OCI-LY1 (cell line): ENCODE measurements around the gene SEC22C.
A peak's percentile ranks its signal among the peaks of the same experiment; 100 is the strongest.

ENCODE experiments used
- H2AFZ ChIP-seq: fragments of 200-600 bp; sonication (generic), shearing (Covaris generic); 2 replicates; pipeline ENCODE4 v1.6.0; 2014; ENCODE audit warnings: antibody characterized with exemption, mild to moderate bottlenecking, low read length
- H3F3A ChIP-seq: fragments of 200-600 bp; sonication (generic), shearing (Covaris generic); 2 replicates; pipeline ENCODE4 v1.6.0; 2014; ENCODE audit warnings: mild to moderate bottlenecking, antibody characterized with exemption, low read length, moderate library complexity; ENCODE audit not compliant: insufficient read depth
- H3K27ac ChIP-seq: fragments of 200-600 bp; sonication (generic); 2 replicates; pipeline ENCODE4 v1.5.1; 2014; ENCODE audit warnings: low read length, mixed run types, mild to moderate bottlenecking, low read depth; ENCODE audit not compliant: poor library complexity, severe bottlenecking
- H3K27me3 ChIP-seq: fragments of 200-600 bp; sonication (generic); 2 replicates; pipeline ENCODE4 v1.6.0; 2014; ENCODE audit warnings: antibody characterized with exemption, mild to moderate bottlenecking, low read length, moderate library complexity; ENCODE audit not compliant: insufficient read depth
- H3K36me3 ChIP-seq: fragments of 200-600 bp; sonication (generic); 2 replicates; pipeline ENCODE4 v1.6.1; 2014; ENCODE audit warnings: mild to moderate bottlenecking, antibody characterized with exemption, low read length, moderate library complexity, mixed read lengths; ENCODE audit not compliant: insufficient read depth
- H3K4me1 ChIP-seq: fragments of 200-600 bp; sonication (generic); 2 replicates; pipeline ENCODE4 v1.5.1; 2014; ENCODE audit warnings: mild to moderate bottlenecking, low read length, moderate library complexity; ENCODE audit not compliant: insufficient read depth, severe bottlenecking
- H3K4me2 ChIP-seq: fragments of 200-600 bp; sonication (generic), shearing (Covaris generic); 2 replicates; pipeline ENCODE4 v1.6.1; 2014; ENCODE audit warnings: low read length
- H3K4me3 ChIP-seq: fragments of 200-600 bp; sonication (generic); 2 replicates; pipeline ENCODE4 v1.5.1; 2014; ENCODE audit warnings: low read length, low read depth, mild to moderate bottlenecking, mixed read lengths; ENCODE audit not compliant: poor library complexity, severe bottlenecking
- H3K79me2 ChIP-seq: fragments of 200-600 bp; shearing (Covaris generic); 2 replicates; pipeline ENCODE4 v1.6.1; 2016; ENCODE audit warnings: mixed run types, low read length, mixed read lengths; ENCODE audit not compliant: insufficient read depth
- H3K9ac ChIP-seq: fragments of 200-600 bp; sonication (generic), shearing (Covaris generic); 2 replicates; pipeline ENCODE4 v1.6.1; 2014; ENCODE audit warnings: mild to moderate bottlenecking, low read length, mixed read lengths
- H3K9me2 ChIP-seq: fragments of 200-600 bp; sonication (generic), shearing (Covaris generic); 2 replicates; pipeline ENCODE4 v1.6.1; 2014; ENCODE audit warnings: low read depth, mild to moderate bottlenecking, low read length, mixed read lengths
- H3K9me3 ChIP-seq: fragments of 200-600 bp; shearing (Covaris generic); 2 replicates; pipeline ENCODE4 v1.6.1; 2014; ENCODE audit warnings: low read length, mixed read lengths
- H4K20me1 ChIP-seq: fragments of 200-600 bp; sonication (generic), shearing (Covaris generic); 2 replicates; pipeline ENCODE4 v1.6.0; 2016; ENCODE audit warnings: mild to moderate bottlenecking, low read length; ENCODE audit not compliant: insufficient read depth
- EZH2 ChIP-seq: fragments of 200-600 bp; sonication (generic), shearing (Covaris generic); IDR thresholded peaks from 2 replicates; pipeline ENCODE4 v1.8.0; 2017; ENCODE audit warnings: borderline replicate concordance, mixed run types, mild to moderate bottlenecking, antibody characterized with exemption, low read length, moderate library complexity, mixed read lengths
- TF ChIP-seq, protein P1 (sequence below): fragments of 200-600 bp; sonication (generic), shearing (Covaris generic); IDR thresholded peaks from 2 replicates; pipeline ENCODE4 v1.5.1; 2017; ENCODE audit warnings: mild to moderate bottlenecking, antibody characterized with exemption, low read length, moderate library complexity, mixed read lengths

Gene SEC22C

GRCh38 chr3:42544492-42545283 lies 37.1 kb downstream of the SEC22C start:
- Histone ChIP-seq H3K4me1 (no peaks in the 10 kb centered on the region), H3K4me3 (no peak overlapping the region), H2AFZ (no peak overlapping the region), H4K20me1 (no peaks in the 10 kb centered on the region), H3F3A (no peaks in the 10 kb centered on the region), H3K9me3 (no peaks in the 10 kb centered on the region), H3K9ac (no peak overlapping the region), H3K79me2 (no peaks in the 10 kb centered on the region), H3K27ac (no peak overlapping the region), H3K9me2 (no peaks in the 10 kb centered on the region), H3K4me2 (no peak overlapping the region), H3K36me3 (peaks cover 12% of the 10 kb centered on the region), H3K27me3 (no peaks in the 10 kb centered on the region)
- TF ChIP-seq, protein P1, sequence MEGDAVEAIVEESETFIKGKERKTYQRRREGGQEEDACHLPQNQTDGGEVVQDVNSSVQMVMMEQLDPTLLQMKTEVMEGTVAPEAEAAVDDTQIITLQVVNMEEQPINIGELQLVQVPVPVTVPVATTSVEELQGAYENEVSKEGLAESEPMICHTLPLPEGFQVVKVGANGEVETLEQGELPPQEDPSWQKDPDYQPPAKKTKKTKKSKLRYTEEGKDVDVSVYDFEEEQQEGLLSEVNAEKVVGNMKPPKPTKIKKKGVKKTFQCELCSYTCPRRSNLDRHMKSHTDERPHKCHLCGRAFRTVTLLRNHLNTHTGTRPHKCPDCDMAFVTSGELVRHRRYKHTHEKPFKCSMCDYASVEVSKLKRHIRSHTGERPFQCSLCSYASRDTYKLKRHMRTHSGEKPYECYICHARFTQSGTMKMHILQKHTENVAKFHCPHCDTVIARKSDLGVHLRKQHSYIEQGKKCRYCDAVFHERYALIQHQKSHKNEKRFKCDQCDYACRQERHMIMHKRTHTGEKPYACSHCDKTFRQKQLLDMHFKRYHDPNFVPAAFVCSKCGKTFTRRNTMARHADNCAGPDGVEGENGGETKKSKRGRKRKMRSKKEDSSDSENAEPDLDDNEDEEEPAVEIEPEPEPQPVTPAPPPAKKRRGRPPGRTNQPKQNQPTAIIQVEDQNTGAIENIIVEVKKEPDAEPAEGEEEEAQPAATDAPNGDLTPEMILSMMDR, result no peak
- TF ChIP-seq EZH2, result no peak

- no peak for TF ChIP-seq EZH2
- TF ChIP-seq, protein P1, result no peak
These were observed 40.7 kb downstream of the SEC22C start for GRCh38 chr3:42541079-42541478.

DNA sequence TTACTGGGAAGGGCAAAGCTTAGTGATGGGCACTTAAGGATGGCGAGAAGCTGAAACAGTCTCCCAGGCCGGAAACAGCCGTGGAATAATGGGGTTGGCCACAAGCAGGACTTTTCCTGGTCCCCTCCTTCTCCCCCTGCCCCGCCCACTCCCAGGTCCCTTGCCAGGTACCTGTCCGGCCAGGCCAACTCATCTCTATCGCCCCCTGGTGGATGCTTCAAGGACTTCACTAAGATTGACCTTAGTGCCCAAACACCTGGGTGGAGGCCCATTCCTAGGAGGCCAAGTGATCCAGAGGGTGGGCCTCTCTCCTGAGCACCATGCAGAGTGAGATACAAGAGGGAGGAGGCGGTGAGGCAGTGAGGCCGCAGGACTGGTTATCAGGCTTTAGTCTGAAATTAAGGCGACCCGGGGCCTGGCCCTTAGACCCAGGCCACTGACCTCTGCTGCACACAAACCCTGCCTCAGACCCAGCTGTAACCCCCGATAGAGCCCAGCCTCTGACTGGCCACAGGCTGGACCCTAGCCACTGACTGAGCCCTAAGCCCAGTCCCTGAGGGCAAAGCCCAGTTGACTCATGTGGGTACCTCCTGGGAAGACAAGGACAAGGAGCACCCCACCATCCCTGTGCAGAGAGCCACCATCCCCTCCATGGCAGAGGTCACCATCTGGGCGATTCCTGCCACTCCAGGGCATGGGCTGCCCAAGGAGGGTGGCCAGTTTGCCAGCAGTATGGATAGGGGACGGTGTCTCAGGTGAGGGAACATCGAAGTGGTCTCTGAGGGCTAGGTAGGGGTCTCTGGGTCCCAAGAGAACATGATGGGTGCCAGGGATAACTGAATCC lies 41.7 kb downstream of the SEC22C start:
- H3F3A ChIP-seq, result no peaks in the 10 kb centered on the region
- no peaks in the 10 kb centered on the region for H4K20me1 ChIP-seq
- no peaks in the 10 kb centered on the region for H3K4me1 ChIP-seq
- H3K9me2 ChIP-seq, result no peaks in the 10 kb centered on the region
- no peak overlapping the region for H3K27ac ChIP-seq
- no peaks in the 10 kb centered on the region for H3K9me3 ChIP-seq
- H3K27me3 ChIP-seq, result no peaks in the 10 kb centered on the region
- no peak overlapping the region for H2AFZ ChIP-seq
- H3K36me3 ChIP-seq, result no peaks in the 10 kb centered on the region
- no peak overlapping the region for H3K9ac ChIP-seq
- no peak overlapping the region for H3K4me3 ChIP-seq
- H3K79me2 ChIP-seq, result no peaks in the 10 kb centered on the region
- H3K4me2 ChIP-seq, result no peak overlapping the region
- TF ChIP-seq, protein P1, result peak; percentile 72
- no peak for TF ChIP-seq EZH2

More at GRCh38 chr3:42541079-42541478, 40.7 kb downstream of the SEC22C start:
- Histone ChIP-seq H3K27ac (no peak overlapping the region), H3K9me2 (no peaks in the 10 kb centered on the region), H3K9ac (no peak overlapping the region), H3K4me1 (no peaks in the 10 kb centered on the region), H3K9me3 (no peaks in the 10 kb centered on the region), H4K20me1 (no peaks in the 10 kb centered on the region), H3K79me2 (no peaks in the 10 kb centered on the region), H3K4me2 (no peak overlapping the region), H3K27me3 (no peaks in the 10 kb centered on the region), H3K4me3 (no peak overlapping the region), H3F3A (no peaks in the 10 kb centered on the region), H2AFZ (no peak overlapping the region), H3K36me3 (no peaks in the 10 kb centered on the region)
